WTC11 (cell line): ENCODE measurements around the gene RAB3A. TPM values are rescaled to one million over a fixed set of nuclear protein-coding genes. Genes with fewer than 3 reads are reported as not detected.

Experiments
- ATAC-seq: fragments of 200-7000 bp; cut with Tn5 transposase; 2 replicates; pipeline ENCODE4 v1.10.0; 2021; ENCODE audit warnings: mild to moderate bottlenecking, moderate library complexity
- CTCF ChIA-PET: fragments of 300-600 bp; sonication (Branson Sonifier 250); formaldehyde crosslinking; loops from one replicate; lab custom pipeline; 2021; ENCODE audit warnings: antibody characterized with exemption; lab: Charles Lee
- POLR2A ChIA-PET: fragments of 350-600 bp; sonication (Branson Sonifier 250); formaldehyde crosslinking; loops from one replicate; lab custom pipeline; 2021; ENCODE audit warnings: antibody characterized with exemption; lab: Charles Lee
- DNase-seq: peaks from one replicate; pipeline ENCODE4 v3.0.0; 2021; ENCODE audit warnings: low spot score
- H3K27ac Mint-ChIP-seq: 2 replicates; pipeline ENCODE4 v1.8.0; 2021; ENCODE audit warnings: mixed read lengths
- H3K27me3 Mint-ChIP-seq: 2 replicates; pipeline ENCODE4 v1.8.0; 2021; ENCODE audit warnings: low read depth, mild to moderate bottlenecking, moderate library complexity, mixed read lengths
- H3K36me3 Mint-ChIP-seq: 2 replicates; pipeline ENCODE4 v1.8.0; 2021; ENCODE audit warnings: mixed read lengths
- H3K4me1 Mint-ChIP-seq: 2 replicates; pipeline ENCODE4 v1.8.0; 2022; ENCODE audit warnings: mixed read lengths
- H3K4me3 Mint-ChIP-seq: 2 replicates; pipeline ENCODE4 v1.8.0; 2021; ENCODE audit warnings: mild to moderate bottlenecking, moderate library complexity, mixed read lengths
- H3K9me3 Mint-ChIP-seq: 2 replicates; pipeline ENCODE4 v1.8.0; 2021; ENCODE audit warnings: mixed read lengths
- AFF4 ChIP-seq: sonication (generic); formaldehyde crosslinking; IDR thresholded peaks from 2 replicates; pipeline ENCODE4 v1.8.1; 2023; ENCODE audit warnings: mild to moderate bottlenecking, missing genetic modification reagents, borderline replicate concordance
- ARID4B ChIP-seq: sonication (generic); formaldehyde crosslinking; IDR thresholded peaks from 2 replicates; pipeline ENCODE4 v1.8.0; 2023; ENCODE audit warnings: missing genetic modification reagents, mild to moderate bottlenecking, borderline replicate concordance
- CTCF ChIP-seq: fragments of 200-600 bp; IDR thresholded peaks from 2 replicates; pipeline ENCODE4 v1.8.0; 2022; ENCODE audit warnings: antibody characterized with exemption
- FOXK1 ChIP-seq: sonication (generic); formaldehyde crosslinking; IDR thresholded peaks from 2 replicates; pipeline ENCODE4 v1.8.0; 2022; ENCODE audit warnings: mild to moderate bottlenecking, moderate library complexity, missing genetic modification reagents
- IRF1 ChIP-seq: sonication (generic); formaldehyde crosslinking; IDR thresholded peaks from 2 replicates; pipeline ENCODE4 v1.8.0; 2023; ENCODE audit warnings: missing genetic modification reagents
- JUN ChIP-seq: sonication (generic); formaldehyde crosslinking; IDR thresholded peaks from 2 replicates; pipeline ENCODE4 v1.8.0; 2023; ENCODE audit warnings: mild to moderate bottlenecking, missing genetic modification reagents
- MLX ChIP-seq: sonication (generic); formaldehyde crosslinking; IDR thresholded peaks from 2 replicates; pipeline ENCODE4 v1.8.1; 2023; ENCODE audit warnings: mild to moderate bottlenecking, missing genetic modification reagents, moderate library complexity
- NR2C2 ChIP-seq: sonication (generic); formaldehyde crosslinking; IDR thresholded peaks from 2 replicates; pipeline ENCODE4 v1.8.0; 2022; ENCODE audit warnings: mild to moderate bottlenecking, missing genetic modification reagents
- PREB ChIP-seq: sonication (generic); formaldehyde crosslinking; IDR thresholded peaks from 2 replicates; pipeline ENCODE4 v1.8.1; 2022; ENCODE audit warnings: mild to moderate bottlenecking, missing genetic modification reagents, moderate library complexity, borderline replicate concordance
- TEAD4 ChIP-seq: sonication (generic); formaldehyde crosslinking; IDR thresholded peaks from 2 replicates; pipeline ENCODE4 v1.8.0; 2022; ENCODE audit warnings: mild to moderate bottlenecking, missing genetic modification reagents
- ZBTB43 ChIP-seq: sonication (generic); formaldehyde crosslinking; IDR thresholded peaks from 2 replicates; pipeline ENCODE4 v1.8.1; 2023; ENCODE audit warnings: mild to moderate bottlenecking, missing genetic modification reagents
- ZMAT4 ChIP-seq: fragments of 250-450 bp; sonication (Bioruptor Pico); IDR thresholded peaks from 2 replicates; pipeline ENCODE4 v1.9.0; 2021; ENCODE audit warnings: mild to moderate bottlenecking
- ZNF138 ChIP-seq: sonication (generic); formaldehyde crosslinking; conservative IDR thresholded peaks from 2 replicates; pipeline ENCODE4 v1.8.1; 2022; ENCODE audit warnings: mild to moderate bottlenecking, moderate library complexity, missing genetic modification reagents
- ZNF263 ChIP-seq: sonication (generic); formaldehyde crosslinking; IDR thresholded peaks from 2 replicates; pipeline ENCODE4 v1.8.1; 2022; ENCODE audit warnings: low read depth, mild to moderate bottlenecking, moderate library complexity, missing genetic modification reagents
- total RNA-seq: library from RNA; stranded (reverse); gene quantifications from 3 replicates; pipeline ENCODE4 v1.2.3, GENCODE V29; 2021

RAB3A gene
- total RNA-seq, 1 experiment from 2014 or later: 12.2 TPM

GRCh38 chr19:18156841-18157464, 46.9 kb downstream of the RAB3A start (continued):
- TF ChIP-seq ARID4B (CRISPR knock-in tag) (no peak), ZBTB43 (CRISPR knock-in tag) (no peak), JUN (CRISPR knock-in tag) (no peak), ZNF138 (CRISPR knock-in tag) (no peak), ZMAT4 (CRISPR knock-in tag) (no peak)
- TF ChIP-seq, all 79 proteins: peak for 0

GRCh38 chr19:18156268-18156667, 47.6 kb downstream of the RAB3A start:
- ATAC-seq (no peak), DNase-seq (no peak)
- H3K27me3 Mint-ChIP-seq: no peaks in the 10 kb centered on the region
- ChIA-PET POLR2A (no interaction called here), CTCF (interaction anchor here (2.0 to 2.8 kb wide), 2 partner anchors 43 to 95 kb away, joined by 8 to 16 read pairs; no protein-coding TSS in a partner anchor)
- peaks cover 5% of the 10 kb centered on the region; the same call in 1 of the 2 replicates for H3K36me3 Mint-ChIP-seq
- H3K4me3 Mint-ChIP-seq: no peak overlapping the region
- no peaks in the 10 kb centered on the region for H3K9me3 Mint-ChIP-seq
- H3K4me1 Mint-ChIP-seq: peaks cover 28% of the 10 kb centered on the region
- H3K27ac Mint-ChIP-seq: peak overlapping the region; percentile 78; the same call in 1 of the 2 replicates
- TF ChIP-seq AFF4 (CRISPR knock-in tag) (no peak), NR2C2 (CRISPR knock-in tag) (no peak), ZNF263 (CRISPR knock-in tag) (peak; percentile 49; the same call in 1 of the 2 replicates), FOXK1 (CRISPR knock-in tag) (no peak)
- TF ChIP-seq, all 79 proteins: peak for 1

- H3K4me3 Mint-ChIP-seq: no peak overlapping the region
- peaks cover 28% of the 10 kb centered on the region for H3K4me1 Mint-ChIP-seq
- DNase-seq (no peak), ATAC-seq (no peak)
- CTCF ChIA-PET: interaction anchor here (2.0 to 2.8 kb wide), 2 partner anchors 42 to 96 kb away, joined by 8 to 16 read pairs; no protein-coding TSS in a partner anchor
- POLR2A ChIA-PET: no interaction called here
- H3K27me3 Mint-ChIP-seq: no peaks in the 10 kb centered on the region
- peak overlapping the region; percentile 49; the same call in 1 of the 2 replicates for H3K27ac Mint-ChIP-seq
- no peaks in the 10 kb centered on the region for H3K9me3 Mint-ChIP-seq
- H3K36me3 Mint-ChIP-seq: peaks cover 5% of the 10 kb centered on the region; the same call in 1 of the 2 replicates
- no peak for TF ChIP-seq IRF1 (CRISPR knock-in tag)
- TF ChIP-seq PREB (CRISPR knock-in tag): no peak
- TF ChIP-seq CTCF: no peak
- no peak for TF ChIP-seq TEAD4 (CRISPR knock-in tag)
- TF ChIP-seq MLX (CRISPR knock-in tag): no peak
Observed at GRCh38 chr19:18155095-18156087, 48.5 kb downstream of the RAB3A start.
